Right ventricle myocardium superior (tissue), 1 donor: ENCODE data around the gene AKAP12. TPM values are rescaled to one million over a fixed set of nuclear protein-coding genes. Genes with fewer than 3 reads are reported as not detected.
"Not testable (repeated sequence)": the region's sequence is repeated elsewhere in the genome, so short reads cannot be mapped to it uniquely, and the experiment has no call there.

Experiments used
- ATAC-seq: fragments of 200-7000 bp; cut with Tn5 transposase; one replicate; pipeline ENCODE4 v1.9.1; 2020; ENCODE audit warnings: mild to moderate bottlenecking; ENCODE audit not compliant: poor library complexity
- DNase-seq: peaks from one replicate; pipeline ENCODE4 v3.0.0-alpha.2; 2020
- intact Hi-C: fragments of 100-400 bp; cut with DNase I; formaldehyde crosslinking; loops from one replicate; pipeline ENCODE4 v1.11.2; 2022
- total RNA-seq: library from RNA; stranded (reverse); fragmentation: NEBNext Ultra II Directional; extraction: Animal tissue kit (Norgen Biotek cat#: 25700); gene quantifications from one replicate; pipeline ENCODE4 v1.2.1, GENCODE V29; 2021
- donor health status: DM: no; HTN: yes; CAD: no; lungs with severe emphysema.

Gene AKAP12
- total RNA-seq, 1 donor from 2014 or later = 13.9 TPM

GRCh38 chr6:151299011-151299410 is 59.2 kb downstream of the AKAP12 start:
- no peak for ATAC-seq
- intact Hi-C loops = no loop called here
- no peak for DNase-seq

DNA sequence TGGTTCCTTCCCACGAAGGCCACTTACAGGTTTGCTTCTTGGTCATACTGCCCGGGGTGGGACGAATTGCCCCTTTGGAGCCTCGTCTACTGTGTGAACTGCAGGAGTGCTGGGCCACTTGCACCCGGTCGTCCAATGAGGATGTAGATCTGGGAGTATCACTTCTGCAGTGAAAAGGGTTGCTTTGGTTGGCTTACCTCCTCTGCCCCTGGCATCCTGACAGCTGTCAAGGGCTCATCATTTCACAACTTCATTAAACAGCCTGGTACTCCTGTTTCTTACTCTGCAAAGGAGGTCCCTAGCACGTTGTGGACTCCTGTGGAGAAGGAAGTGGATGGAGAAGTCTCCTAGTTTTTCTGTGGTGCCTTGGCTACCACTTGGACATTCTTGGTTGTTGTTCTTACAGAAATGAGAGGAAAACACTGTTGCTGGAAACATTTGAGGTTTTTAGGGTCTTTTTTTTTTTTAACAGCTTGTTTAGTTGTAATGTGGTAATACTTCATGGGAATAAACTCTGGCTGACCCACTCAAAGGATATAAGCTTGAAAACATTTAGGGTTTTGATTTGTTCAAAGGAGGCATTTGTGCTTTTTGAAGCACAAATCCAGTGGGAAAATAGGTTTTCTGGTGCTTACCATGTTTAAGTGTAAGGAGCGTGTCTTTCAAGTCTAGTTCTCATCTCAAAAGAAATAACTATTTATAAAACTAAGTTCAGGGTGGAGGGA is 60.7 kb downstream of the AKAP12 start:
- no peak for ATAC-seq
- intact Hi-C loops = no loop called here
- no peak for DNase-seq

GRCh38 chr6:151301547-151301946 is 61.8 kb downstream of the AKAP12 start:
- ATAC-seq (no peak), DNase-seq (no peak)
- intact Hi-C loops = no loop called here

DNA sequence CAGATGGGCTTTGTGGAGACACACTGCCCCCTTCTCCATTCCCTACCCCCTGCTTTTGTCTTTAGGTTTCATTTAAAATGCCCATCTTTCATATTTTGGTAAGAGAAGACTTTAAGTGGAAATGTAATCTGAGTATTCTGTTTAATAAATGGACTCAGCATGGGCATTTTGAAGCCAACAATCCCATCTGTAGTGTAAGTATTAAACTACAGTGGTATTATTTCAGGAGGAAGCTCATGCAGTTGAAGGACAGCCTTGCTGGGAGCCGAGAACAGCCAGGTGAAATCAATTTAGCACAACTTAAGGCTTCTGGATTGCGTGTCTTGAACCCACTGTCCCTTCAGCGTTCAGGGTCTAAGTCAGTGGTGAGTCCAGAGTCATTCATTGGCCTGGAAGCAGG is 63.5 kb downstream of the AKAP12 start:
- no peak for DNase-seq
- no peak for ATAC-seq
- intact Hi-C loops = no loop called here

DNA sequence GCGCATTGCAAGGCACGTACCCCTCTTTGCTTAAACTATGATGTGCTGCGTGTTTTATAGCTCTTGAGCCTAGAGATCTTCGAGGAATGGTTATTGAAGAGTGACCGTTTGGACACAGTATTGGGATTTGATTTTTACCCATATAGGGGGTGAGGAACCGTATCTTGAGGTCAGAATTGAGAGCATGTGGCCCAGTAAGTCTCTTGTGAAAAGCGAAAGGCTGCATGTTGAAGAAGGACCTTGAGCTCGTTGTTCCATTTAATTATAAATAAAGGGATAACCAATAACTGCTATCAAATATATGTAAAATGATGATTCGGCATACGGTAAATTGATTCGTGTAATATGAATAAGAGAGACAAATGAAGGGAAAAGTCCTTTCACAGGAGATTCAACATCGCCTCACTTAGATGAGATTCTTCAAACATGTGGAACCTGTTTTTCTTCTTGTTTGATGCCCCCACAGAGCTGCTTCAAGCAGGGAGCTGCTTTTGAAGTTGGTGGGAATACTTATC is 66.6 kb downstream of the AKAP12 start:
- DNase-seq (no peak), ATAC-seq (no peak)
- intact Hi-C loops = no loop called here

DNA sequence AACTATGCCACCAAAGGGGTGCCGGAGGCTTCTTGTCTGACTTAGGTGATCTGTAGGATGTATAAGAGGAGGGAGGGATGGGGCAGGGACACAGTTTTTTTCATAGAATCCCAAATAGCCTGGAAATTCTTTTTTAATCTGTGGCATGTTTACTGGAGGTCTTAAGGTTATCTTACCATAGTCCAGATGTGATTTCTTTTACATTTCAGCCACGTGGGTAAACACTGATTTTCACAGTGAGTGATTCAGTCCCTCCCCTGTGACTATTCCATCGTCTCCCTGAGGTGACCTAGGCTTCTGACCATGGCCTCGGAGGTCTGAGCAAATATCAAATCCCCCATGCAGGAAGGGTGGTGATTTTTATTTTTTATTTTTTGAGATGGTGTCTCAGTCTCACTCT is 67.7 kb downstream of the AKAP12 start:
- intact Hi-C loops = no loop called here
- ATAC-seq = no peak
- no peak for DNase-seq

GRCh38 chr6:151309619-151310018 is 69.9 kb downstream of the AKAP12 start:
- no peak for ATAC-seq
- no peak for DNase-seq
- intact Hi-C loops = no loop called here

DNA sequence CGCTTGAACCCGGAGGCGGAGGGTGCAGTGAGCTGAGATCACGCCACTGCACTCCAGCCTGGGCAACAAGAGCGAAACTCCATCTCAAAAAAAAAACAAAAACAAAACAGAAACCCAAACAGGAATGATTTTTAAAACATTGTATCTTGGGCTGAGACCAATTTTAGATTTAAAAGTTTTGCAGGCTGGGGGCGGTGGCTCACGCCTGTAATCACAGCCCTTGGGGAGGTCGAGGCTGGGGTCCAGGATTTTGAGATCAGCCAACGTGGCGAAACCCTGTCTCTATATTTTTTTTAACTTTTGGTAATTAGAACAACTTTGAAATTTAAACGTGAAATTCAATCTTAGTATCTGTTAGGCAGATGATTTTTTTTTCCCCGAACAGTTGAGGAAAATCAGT is 70.5 kb downstream of the AKAP12 start:
- DNase-seq = no peak
- intact Hi-C loops = no loop called here
- ATAC-seq = no peak

DNA sequence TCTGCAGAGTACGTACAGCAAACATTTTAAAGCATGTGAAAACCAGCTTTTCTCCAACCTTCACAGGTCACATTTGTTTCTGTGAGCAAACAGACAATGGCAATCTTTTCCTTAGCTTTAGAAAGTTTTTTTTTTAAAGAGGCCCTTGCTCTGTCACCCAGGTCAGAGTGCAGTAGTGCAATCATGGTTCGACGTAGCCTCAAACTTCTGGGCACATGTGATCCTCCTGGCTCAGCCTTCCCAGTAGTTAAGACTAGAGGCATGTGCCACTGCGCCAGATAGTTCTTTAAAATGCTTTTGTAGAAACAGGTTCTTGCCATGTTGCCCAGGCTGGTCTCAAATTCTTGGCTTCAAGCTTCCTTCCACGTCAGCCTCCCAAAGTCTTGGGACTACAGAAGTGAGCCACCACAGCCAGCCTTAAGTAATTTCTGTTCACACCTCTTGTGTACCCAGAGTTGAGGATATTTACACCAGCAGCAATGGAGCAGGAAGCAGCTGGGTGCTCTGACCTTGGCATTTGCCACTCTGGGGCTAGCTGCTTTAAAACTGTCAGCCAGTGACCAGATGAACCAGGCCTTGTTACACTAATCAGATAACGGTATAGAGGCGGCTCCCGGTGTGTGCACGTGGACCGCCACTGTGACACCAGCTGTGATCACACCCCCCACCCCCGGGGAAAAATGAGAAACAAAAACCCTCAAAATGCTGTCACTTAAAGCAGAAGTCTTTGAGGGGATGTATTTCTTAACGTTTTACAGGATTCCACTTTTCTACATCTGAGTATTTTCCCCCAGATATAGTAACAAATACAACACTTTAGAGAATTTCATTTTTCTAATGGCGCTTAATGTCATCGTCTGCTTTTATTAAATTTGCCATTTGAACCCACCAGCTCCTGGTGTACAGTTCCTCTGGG is 71.3 kb downstream of the AKAP12 start:
- no peak for DNase-seq
- intact Hi-C loops = no loop called here
- ATAC-seq = no peak

GRCh38 chr6:151313066-151313491 is 73.3 kb downstream of the AKAP12 start:
- ATAC-seq (no peak), DNase-seq (no peak)
- intact Hi-C loops = no loop called here

- intact Hi-C loops, DNase-seq, ATAC-seq: not testable (repeated sequence)
Observed at GRCh38 chr6:151315661-151316060, 75.9 kb downstream of the AKAP12 start.

DNA sequence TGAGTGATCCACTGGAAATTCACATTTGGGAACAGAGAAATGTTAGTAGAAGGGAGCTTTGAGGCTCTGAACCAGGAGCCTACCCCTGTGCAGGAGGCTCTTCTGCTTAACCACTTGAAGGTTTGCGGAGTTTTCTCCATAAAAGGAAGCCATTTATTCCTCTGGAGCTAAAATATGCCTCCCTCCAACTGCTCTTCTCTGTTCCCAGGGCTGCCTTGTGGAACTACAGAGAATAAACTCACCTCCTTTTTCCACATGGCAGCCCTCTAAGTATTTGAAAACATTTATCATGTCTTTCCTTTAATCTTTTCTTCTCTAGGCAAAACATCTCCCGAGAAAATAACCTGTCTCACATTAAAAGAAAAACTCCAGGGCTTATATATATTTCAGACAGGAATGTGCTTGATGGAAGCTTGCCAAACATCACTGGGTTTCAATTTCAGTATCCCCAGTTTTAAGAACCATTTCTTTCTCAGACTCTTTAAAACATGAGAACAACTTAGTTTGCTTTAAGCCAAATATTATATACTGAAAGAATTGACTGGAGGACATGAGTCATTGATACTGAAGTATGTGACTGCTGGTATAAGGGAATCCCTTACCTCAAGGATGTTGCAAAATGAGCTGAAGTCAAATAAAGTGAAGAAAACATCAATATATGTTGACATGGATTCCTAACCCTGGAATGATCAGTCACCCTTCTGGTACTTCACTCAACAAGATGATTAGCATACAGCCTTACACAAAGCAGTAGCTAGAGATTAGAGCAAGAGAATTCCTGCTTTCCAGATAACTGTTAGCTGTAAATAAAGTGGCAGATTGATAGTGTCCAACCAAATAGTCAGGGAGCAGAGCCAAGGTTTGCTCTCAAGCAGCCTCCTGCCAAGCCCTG is 77.6 kb downstream of the AKAP12 start:
- peak; percentile 76 for ATAC-seq
- intact Hi-C loops = no loop called here

DNA sequence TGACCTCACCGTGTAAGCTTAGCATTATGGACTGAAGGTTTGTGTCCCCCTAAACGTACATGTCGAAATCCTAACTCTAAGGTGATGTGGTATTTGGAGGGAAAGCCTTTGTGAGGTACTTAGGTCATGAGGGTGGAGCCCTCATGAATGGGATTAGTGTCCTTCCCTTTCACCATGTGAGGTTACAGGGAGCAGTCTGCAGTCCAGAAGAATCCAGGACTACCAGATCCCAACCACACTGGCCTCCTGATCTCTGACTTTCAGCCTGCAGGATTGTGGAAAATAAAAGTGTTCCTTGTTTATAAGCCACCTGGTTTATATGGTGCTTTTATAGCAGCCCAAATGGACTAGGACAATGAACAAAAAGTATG is 78.2 kb downstream of the AKAP12 start:
- intact Hi-C loops = no loop called here
- ATAC-seq (no peak), DNase-seq (no peak)

More for the DNA sequence above, 77.6 kb downstream of the AKAP12 start:
- DNase-seq = no peak

GRCh38 chr6:151320140-151320539 is 80.4 kb downstream of the AKAP12 start:
- DNase-seq = no peak
- intact Hi-C loops = loop anchor here (5.0 kb wide), 1 partner anchor 78 kb away; no protein-coding TSS in a partner anchor
- ATAC-seq = no peak

DNA sequence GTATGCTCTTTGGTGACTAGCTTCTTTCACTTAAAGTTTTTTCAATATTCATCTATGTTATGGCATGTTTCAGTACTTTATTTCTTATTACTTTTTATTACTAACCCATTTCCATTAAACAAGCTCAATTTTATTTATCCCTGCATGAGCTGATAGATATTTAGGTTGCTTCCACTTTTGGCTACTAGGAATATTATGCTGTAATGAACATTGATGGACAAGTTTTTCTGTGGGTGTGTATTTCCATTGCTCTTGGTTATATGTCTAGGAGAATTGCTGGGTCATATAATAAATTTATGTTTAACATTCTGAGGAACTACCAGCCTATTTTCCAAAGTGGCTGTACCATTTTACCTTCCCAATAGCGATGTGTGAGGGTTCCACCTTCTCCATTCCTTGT is 81.7 kb downstream of the AKAP12 start:
- intact Hi-C loops = loop anchor here (5.0 kb wide), 1 partner anchor 79 kb away; no protein-coding TSS in a partner anchor
- ATAC-seq (no peak), DNase-seq (no peak)

- intact Hi-C loops = loop anchor here (5.0 kb wide), 1 partner anchor 80 kb away; no protein-coding TSS in a partner anchor
- DNase-seq = no peak
Observed at GRCh38 chr6:151322570-151322969, 82.8 kb downstream of the AKAP12 start.

GRCh38 chr6:151323791-151324487 is 84.2 kb downstream of the AKAP12 start:
- ATAC-seq (peak; percentile 93), DNase-seq (peak; percentile 90)
- intact Hi-C loops = loop anchor here (2.0 to 5.0 kb wide), 2 partner anchors 82 to 311 kb away; no protein-coding TSS in a partner anchor

More at GRCh38 chr6:151322570-151322969, 82.8 kb downstream of the AKAP12 start:
- no peak for ATAC-seq

GRCh38 chr6:151324488-151324825 is 84.7 kb downstream of the AKAP12 start:
- DNase-seq (no peak), ATAC-seq (no peak)
- intact Hi-C loops = loop anchor here (2.0 to 5.0 kb wide), 2 partner anchors 82 to 312 kb away; no protein-coding TSS in a partner anchor
